GM18505 (cell line): ENCODE results near the gene BAG3.

ENCODE experiments used
- ATAC-seq: cut with Tn5 transposase; IDR thresholded peaks from one replicate; pipeline ENCODE4 v1.9.1; 2021; ENCODE audit not compliant: unreplicated experiment
- POLR2A ChIP-seq: IDR thresholded peaks from 4 replicates; pipeline ENCODE4 v1.6.1; 2011; ENCODE audit warnings: borderline replicate concordance; ENCODE audit not compliant: insufficient read depth, insufficient read length; ENCODE audit errors: extremely low read depth

The BAG3 gene

GRCh38 chr10:119725828-119726675 is 74.9 kb downstream of the BAG3 start, which contains the start of gene INPP5F:
INPP5F (plus strand) TSS chr10:119726050; CDS start chr10:119726263, 213 bp downstream.
- TF ChIP-seq POLR2A, result peak; percentile 69
- ATAC-seq, result peak; percentile 82

DNA sequence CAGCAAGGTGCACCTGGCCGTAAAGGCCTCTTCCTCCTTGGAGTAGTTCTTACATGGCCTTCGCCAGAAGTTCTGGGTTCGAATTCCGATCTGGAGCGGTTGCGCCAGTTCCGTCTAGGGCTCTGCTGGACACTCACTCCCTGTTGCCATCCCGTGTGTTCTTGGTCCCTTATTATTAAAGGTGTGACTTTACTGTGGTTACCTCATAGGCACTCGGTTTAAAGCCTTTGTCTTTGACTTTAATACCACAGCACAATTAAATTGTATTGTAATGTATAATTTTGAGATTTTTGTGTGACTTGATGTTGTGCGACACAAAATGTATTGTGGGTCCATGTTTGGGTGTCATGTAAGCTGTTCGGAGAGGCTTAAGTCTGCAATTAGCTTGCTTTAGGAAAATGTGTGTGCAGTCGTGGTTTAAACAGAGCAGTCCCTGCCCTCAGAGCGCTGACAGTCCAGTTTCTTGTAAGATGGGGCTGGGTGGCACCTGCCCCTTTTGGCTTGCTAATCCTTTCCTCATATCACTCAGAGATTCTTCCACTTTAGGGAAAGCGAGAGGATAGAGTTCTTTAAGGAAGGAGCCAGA is 75.6 kb downstream of the BAG3 start:
- no peak for ATAC-seq
- TF ChIP-seq POLR2A, result no peak
